GM19467 (cell line): ENCODE results near the gene PFDN2.

Experiments used
- ATAC-seq: cut with Tn5 transposase; IDR thresholded peaks from one replicate; pipeline ENCODE4 v1.9.1; 2021; ENCODE audit warnings: mild to moderate bottlenecking, moderate library complexity; ENCODE audit not compliant: unreplicated experiment

PFDN2 gene

DNA sequence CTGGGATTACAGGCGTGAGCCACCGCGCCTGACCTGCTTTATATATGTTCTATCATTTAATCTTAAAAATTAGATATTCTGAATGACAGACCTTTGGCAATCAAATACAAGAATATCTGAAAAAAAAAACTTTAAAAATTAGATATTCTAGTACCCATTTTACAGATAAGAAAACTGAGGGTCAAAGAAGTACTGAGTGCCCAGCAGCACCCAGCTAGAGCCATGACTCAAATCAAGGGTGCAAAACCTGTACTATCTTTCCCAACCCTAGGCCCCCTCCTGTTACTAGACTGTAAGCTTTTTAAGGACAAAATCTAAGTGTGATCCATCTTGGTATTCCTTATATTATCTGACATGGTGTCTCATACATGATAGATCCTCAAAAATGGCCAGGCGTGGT is 56.4 kb downstream of the PFDN2 start:
- ATAC-seq, result no peak

- no peak for ATAC-seq
Observed at GRCh38 chr1:161059293-161059692, 58.5 kb downstream of the PFDN2 start.

- no peak for ATAC-seq
Observed at GRCh38 chr1:161054805-161055204, 63.0 kb downstream of the PFDN2 start.

DNA sequence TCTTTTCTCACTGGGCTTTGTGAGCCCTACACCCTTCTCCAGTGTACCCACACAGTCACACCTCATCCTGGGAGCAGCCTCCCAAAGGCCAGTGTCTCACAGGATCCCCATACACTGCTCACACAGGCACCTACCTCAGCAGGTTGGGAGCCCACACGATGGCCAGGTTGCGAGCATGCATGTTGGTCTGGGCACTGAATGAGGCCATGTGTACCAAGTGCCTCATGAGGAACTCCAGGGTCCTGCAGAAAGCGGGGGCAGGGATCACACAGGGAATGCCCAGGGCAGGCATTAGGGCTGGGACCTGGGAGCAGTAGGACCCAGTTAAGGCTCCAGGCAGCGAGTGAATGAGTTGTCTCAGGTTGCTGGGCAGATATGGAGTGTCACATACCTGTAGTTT is 63.6 kb downstream of the PFDN2 start:
- ATAC-seq, result no peak

- ATAC-seq, result no peak
Observed at GRCh38 chr1:161052899-161053298, 64.9 kb downstream of the PFDN2 start.

- ATAC-seq, result no peak
Observed at GRCh38 chr1:161051219-161051618, 66.6 kb downstream of the PFDN2 start.
